DLD1 (cell line): ENCODE measurements around the gene ARSI.

Experiments
- in situ Hi-C: cut with HindIII; loops from 2 replicates; pipeline ENCODE4 v1.10.0; 2017; ENCODE audit warnings: low sequenced_read_pairs

The ARSI gene

DNA sequence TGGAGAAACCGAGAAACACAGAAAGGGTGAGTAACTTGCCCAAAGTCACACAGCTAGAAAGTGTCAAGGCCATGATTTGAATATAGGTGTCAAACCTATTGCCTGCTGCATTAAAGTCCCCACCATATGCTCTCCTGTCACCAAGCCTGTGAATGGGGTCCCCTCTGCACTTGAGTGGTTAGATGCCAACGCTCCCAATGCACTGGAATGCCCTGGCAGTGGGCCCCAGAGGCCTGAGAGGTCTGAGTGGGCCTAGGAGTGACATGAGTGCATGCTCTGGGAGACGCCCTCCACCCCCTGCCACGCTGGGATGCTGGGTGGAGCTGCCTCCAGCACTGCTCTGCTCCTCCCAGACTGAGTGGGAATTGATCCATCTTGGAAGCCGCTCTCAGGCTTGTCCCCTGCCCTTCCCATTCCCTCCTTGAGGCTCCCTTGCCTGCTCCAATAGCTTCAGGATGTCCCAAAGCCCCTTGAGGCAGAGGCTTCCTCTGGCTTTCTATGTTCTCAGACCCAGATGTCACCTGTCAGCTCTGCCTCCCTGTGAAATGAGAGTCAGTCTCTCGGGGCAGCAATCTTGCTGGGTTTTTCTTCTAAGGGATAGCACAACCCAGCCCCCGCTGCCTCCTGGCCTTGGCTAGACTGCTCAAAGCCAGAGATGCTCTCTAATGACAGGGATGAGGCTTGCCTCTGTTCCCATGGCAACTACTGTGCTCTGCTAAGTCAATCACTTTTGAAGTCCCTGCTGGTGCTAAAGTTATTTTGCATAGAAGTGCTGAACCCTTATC is 6.6 kb upstream of the ARSI start:
- in situ Hi-C loops: no loop called here

DNA sequence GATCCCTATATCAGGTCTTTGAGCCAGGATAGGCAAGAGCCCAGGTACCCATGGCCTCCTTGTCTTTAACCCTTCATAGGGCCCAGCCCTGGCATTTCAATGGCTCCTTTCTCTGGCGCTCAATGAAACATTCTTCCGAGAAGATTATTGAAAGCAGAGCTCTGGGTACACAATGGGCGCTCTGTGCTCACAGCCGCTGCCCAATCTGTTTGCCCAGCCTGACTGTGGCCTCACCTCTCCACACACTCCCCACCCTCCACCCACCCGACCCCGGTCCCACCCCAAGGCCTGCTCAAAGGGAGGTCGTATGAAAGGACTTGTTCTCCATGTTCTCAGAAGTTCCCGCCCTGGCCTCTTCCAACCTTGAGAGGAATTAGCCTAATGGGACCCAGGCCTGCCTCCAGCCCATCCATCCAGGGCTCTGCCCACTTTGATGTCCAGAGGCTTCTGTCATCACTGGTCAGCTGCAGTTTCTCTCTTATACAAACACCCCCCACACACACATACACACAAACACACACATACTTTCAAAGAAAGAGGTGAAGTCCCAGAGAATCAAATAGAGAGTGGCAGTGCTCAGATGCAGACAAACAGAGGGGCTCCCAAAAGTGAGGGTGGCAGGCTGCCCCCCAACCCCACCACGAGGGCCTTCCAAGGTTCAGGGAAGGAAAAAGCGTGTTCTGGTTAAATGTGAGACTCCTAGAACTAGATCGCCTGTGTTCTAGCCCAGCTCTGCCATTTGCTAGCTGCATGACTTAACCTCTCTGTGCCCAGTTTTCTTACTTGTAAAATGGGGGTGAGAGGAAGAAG is 5.1 kb upstream of the ARSI start:
- in situ Hi-C loops: no loop called here

DNA sequence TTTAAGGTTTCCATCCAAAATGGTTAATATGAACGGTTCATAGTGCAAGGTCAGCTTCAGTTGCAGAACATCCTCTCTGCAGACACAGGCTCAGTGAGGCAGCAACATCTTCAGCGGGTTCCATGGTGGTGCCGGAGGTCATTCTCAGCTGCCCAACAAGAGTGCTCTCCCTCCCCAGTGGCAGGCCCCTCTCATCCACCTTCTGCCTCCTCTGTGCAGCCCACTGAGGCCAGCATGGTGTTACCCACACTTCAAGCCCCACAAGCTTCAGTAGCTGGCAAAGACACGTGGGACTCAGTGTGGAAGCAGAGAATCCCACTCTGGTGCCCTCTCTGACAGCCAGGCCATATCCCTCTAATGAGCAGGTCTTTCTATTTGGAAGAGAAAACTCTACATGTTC is 4.1 kb upstream of the ARSI start:
- in situ Hi-C loops: no loop called here

DNA sequence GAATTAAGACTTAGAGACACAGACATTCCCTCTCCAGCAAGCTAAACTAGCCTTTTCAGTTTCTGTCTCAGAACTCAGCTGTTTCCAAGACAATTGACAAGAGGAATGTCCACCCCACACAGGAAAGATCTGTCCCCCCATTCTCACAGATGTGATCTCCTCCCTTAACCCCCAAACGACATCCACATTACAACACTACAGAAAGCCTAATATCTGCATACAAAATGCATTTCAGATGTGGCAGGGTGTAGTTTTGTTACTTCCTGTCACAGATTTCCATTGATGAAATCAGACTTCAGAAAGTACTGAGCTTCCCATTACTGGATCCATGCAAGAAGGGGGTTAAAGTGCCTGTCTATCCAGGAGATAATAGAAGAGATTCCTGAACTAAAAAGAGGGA is 2.9 kb upstream of the ARSI start:
- in situ Hi-C loops: no loop called here

DNA sequence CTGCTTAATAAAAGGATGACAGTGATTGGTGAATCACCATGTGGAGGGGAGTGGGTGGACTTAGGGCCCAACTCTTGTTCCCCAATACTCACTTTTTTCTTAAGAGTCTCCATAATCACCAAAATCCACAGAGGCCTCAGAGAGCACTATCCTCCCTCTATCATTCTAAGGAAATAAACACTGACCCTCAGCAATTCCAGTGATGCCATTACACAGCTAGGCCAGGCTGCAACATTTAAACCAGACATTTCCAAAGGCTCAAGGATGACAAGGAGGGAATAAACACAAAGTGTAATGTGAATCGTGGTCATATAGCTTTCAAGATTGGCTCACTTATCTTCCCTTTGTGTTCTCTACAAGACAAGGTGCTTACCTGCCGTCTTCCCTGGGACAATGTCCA is 2.4 kb upstream of the ARSI start:
- in situ Hi-C loops: no loop called here

DNA sequence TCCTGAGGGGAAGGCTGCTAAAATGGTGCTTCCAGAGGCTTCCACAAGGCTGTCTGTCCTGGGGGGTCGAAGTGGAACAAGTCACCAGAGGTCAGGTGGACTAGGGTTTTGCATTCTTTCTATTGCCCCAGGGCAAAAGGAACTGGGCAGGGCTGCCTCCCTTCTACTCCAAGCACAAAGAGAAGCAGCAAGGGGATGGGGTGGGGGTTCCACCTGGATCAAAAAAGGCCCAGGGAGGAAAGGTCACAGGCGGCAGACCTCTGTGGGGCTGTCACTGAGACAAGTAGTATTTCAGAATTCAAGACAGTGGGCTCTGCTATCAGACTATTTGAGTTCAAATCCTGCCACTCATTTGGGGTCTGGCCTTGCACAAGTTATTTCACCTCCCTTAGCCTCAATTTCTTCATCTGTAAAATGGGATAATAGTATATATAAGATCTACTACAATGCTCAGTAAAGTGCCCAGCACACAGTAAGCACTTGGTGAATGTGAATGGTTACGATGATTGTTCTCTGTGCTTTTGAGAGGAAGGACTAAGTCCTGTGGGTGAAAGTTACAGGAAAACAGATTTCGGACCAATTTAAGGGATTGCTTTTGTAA is 1.9 kb upstream of the ARSI start:
- in situ Hi-C loops: no loop called here

DNA sequence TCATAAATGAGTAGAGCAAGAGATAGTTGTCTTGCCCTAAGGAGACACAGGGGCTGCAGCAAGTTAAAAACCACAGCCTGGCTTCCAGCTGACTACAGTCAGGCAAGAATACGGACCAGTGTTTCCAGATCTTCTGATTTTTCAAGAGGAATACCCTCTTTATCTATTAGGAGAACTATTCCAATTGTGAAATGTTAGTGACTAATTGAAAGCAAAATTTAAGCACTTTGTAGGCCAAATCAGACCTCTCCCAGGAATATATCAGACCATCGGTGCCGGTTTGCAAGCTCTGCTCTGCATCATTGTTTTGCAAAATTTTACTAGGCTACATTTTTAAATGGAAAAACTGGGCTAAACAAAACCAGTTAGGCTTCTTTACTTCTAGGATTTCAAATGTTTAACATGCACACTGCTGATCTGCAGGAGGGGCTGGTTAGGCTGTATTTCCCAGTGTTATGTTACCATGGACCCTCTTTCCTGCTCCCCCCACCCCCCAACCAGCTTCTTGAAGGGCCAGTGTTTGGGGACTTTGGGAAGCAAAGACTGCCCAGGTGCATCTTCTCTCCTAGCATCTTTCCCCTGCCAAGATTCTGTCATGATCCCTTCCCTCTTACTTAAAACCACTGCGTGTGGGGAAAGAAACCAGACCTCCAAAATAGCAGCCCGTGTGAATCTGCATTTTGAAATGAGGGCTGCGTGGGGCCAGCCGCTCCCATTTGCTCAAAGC is 1.1 kb upstream of the ARSI start:
- in situ Hi-C loops: no loop called here

DNA sequence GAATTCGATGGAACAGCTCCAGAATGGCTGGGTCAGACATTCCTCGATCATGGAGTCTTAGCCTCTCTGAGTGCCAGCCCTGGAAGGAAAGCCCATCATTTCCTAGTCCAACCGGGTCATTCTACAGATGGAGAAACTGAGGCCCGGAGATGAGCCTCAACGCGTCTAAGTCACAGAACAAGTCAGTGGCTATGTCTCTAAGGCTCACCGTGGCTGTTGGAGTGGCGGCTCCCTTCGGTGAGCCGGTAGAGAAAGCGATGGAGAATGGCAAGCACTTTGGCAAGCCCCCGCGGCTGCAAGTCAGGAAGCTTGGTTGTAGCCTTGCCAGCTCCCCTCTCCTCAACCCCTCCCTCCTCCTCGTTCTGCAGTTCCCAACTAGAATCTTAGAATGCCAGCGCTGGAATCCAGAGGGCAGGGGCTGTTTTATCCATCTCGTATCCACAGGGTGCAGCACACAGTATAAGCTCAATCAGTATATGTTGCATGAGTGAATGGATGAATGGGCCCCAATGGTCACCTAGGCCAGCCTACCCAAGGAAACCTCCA is 438 bp upstream of the ARSI start:
- in situ Hi-C loops: no loop called here

DNA sequence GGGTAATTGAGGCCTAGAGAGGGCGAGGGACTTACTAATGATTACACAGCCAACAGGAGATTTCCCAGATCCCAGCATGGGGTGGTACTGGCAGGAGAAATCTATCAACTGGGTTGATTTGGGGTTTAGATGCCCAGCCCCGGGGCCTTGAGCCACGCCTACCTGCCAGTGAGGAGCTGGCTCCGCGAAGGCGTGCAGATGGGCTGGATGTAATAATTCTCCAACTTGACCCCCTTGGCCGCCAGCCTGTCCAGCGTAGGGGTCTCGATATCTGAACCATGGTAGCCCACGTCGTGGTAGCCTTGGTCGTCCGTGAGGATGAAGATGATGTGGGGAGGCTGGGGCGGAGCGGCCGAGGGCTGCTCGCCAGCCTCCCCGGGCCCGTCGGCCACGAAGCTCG is 804 bp downstream of the ARSI start:
- in situ Hi-C loops: no loop called here

DNA sequence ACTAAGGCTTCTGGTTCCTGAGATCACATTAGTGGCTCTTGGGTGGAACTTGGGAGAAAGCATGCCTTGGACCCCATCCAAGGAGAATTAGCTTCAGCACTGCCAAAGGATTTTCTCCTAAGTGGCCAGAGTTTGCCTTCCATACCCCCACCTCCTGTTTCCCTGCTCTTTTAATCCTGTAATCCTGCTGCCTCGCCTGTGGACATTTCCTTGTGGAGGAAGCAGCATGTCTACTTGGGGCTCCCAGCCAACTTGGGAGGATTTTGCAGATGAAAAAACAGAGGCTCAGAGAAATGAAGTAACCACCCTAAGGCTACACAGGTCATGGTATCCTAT is 1.6 kb downstream of the ARSI start:
- in situ Hi-C loops: no loop called here

DNA sequence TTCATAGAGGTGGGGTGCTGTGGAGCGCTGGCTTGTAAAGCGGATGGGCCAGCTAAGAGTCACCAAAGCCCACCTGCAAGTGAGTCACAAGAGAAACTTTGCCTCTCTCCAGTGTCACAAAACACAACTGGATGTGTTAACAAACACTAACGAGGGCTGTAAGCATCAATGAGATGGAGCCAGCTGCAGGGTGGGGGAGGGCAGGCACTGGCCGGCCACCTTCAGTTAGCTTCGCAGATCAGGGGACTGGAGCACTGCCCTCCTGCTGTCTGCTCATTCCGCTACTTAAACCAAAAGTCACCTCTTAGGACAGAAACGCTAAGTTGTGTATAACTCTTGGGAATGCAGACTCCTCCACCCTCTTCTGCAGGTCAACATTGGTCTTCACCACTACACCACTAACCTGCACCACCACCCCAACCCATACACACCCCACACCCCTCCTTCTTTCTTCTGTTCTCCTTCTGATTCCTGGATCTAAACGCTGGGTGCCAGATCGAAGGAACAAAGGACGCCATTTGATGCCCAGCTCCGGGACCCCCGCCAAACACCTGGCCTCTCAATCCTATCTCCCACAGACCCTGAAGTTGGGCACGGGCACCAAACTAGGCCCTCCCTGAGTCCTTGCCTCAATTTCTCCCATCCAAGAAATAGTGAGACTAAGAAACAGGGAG is 2.1 kb downstream of the ARSI start:
- in situ Hi-C loops: no loop called here

DNA sequence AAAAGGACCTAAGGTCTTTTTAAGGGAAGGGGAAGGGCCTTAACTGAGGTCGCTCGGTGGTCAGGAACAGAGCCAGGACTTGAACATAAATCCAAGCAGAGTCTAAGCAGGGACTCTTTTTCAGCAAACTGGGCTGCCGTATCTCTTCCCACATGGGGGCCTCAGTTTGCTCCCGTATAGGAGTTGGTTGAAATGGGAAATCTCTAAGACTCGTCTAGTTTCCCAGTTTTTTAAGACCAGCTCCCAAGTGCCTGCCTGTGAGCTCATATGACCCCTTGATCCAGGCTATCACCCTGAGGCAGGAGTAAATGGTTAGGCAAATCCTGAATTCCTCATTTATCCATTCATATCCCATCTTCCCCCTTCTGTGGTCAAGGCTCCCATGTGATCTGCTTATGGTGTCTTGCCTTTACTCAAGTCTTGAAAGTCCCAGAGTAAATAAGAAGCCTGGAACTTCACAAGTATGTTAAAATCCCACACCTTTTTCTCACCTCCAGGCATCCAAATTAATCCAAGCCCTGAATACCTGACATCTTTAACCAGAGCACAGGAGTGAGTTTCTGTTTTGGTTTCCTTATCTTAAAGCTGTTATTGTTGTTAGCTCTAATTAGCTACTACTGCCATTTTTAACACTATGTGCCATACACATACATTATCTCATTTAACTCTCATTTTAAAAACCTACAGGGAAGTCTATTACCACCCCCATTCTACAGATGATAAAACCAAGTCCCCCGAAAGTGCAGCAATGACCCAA is 3.0 kb downstream of the ARSI start:
- in situ Hi-C loops: no loop called here

DNA sequence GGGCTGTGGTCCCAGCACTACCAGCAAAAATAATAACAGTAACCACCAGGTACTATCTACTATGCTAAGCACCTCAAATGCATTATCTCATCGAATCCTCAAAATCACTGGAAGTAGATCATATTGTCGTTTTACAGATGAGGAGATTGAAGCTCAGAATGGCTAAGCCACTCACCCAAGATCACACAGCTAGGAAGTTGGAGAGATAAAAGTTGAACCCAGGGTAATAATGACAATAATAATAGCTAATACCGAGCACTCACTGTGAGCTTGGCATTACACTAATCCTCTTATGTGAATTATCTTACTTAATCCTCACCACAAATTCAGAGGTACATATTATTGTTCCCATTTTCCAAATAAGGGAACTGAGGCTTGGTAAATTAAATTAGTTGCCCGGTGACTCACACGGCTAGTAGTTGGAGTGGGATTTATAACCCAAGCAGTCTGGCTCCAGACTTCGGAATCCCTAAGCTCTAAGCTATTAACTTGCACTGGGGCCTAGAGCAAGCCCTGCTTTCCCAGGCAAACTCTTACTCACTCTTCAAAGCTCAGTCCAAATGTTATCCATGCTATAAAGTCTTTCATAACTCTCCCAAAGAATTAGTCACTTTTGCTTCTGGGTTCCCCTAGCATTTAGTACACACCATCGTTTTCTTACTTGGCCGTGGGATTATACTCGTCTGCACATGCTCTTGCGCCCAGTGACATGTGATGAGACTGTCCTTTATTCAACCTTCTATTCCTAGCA is 3.8 kb downstream of the ARSI start:
- in situ Hi-C loops: no loop called here

DNA sequence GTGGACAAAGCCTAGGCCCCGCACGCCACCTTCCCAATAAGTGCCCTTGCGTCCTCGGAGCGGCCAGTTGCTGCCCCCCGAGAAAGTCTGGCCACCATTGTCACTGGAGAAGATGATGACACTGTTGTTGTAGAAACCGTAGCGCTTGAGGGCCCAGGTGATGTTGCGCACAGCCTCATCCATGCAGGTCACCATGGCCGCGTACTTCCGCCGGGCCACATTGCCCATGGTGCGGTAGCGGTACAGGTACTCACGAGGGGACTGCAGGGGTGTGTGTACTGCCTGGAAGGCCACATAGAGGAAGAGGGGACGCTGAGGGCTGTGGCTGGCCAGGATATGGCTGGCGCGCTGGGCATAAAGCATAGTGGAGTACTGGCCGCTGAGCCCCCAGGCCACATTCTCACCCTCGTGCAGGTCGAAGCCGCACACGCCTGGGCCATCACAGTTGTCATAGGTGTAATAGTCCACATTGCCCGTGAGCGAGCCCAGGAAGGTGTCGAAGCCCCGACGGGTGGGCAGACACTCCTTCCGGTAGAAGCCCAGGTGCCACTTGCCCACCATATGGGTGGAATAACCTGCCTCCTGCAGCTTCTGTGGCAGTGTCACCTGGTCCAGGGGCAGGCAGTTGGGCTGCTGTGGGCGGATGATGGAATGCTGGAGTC is 4.6 kb downstream of the ARSI start:
- in situ Hi-C loops: no loop called here

DNA sequence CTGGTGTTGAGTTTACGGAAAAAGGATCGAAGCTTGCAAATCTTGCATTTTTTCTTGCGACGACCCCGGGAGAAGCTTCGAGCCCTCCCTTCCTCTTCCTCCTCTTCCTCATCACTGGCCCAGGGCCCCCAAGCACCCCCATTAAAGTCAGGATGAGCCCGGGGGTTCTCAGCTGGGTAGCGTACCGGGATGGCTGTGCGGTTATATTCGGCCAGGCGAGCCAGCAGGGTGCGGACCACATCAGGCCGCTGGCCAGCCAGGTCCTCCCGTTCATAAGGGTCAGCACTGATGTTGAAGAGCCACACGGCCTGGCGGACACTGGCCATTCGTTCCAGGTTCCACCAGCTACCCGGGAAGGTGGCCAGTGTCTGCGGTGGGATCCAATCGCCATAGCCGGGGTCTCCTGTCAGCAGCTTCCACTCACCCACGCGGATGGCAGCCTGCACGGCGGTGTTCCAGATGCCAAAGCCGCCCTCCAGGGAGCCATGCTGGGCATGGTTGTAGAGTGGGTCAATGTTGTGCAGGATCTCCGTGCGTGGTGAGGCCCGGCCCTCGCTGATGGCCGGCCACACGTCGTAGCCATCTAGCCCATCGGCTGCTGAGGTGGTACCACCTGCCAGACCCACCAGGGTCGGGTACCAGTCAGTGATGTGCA is 5.3 kb downstream of the ARSI start:
- in situ Hi-C loops: no loop called here

DNA sequence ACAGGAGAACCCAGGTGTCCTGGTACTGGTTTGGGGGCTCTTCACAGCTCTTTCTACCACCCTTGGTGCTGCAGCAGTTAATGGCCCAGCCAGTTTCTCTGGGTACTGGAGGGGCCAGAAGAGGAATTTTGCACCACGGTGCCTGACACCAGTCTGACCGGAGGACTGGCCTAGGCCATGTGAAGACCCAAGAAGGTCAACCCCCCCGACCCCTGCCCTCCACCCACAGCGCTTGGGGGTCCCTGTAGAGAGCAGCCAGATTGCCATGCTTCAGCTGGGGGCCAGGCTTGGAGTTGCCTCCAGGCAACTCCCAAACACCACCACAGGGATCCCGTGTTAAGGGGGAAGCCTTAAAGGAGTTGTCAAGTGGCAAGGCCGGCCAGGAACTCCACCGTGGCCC is 6.2 kb downstream of the ARSI start:
- in situ Hi-C loops: no loop called here

DNA sequence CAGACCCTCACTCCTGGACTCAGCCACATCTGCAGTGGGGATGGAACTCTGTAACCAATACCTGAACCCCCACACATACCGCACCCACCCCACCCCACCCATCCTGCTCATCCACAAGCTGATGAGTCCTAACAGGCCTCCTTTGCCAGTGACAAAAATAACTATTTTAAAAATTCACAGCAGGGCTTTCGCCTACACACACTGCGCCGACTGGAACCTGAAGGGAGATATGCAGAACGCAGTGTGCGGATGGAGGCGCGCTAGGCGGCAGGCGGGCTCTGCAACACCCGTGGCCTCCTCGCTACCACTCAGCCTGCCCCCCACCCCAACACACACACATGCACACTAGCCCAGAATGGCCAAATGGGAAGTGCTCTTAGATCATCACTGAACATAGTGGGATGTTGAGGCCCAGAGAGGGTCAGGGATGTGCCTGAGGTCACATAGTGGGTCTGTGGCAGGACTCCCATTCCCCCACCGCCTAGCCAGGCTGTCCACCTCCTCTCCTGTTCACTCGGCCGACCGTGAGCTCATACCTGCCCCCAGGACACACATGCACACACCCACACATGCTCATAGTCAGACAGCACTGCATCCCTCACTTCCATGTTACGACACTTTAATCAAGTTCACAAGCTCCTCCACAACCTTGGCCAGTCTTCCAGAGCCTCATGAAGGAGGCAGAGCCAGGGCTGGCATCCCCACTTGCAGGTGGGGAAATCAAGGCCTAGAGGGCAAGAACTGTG is 6.8 kb downstream of the ARSI start:
- in situ Hi-C loops: no loop called here
